ENCODE results near the gene PCSK2. TPM values are rescaled to one million over a fixed set of nuclear protein-coding genes. Genes with fewer than 3 reads are reported as not detected.

The PCSK2 gene
- total RNA-seq, 4 donors from 2014 or later, result 5.3 to 18.1 (median 10.9) TPM

DNA sequence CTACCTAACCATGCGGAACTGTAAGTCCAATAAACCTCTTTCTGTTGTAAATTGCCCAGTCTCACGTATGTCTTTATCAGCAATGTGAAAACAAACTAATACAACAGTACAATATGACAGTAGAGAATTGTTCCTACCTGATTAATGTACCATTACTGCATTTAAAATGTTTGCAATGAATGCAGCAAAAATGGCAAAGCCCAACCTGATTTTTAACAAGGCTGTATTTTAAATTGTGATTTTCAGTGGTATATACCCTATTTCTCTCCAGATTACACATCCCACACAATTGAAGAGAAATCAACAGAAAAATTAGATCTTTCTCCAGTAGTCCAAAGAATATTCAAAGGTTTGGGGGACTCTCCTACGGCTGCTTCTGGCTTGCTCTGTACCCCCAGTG is 3.3 kb upstream of the PCSK2 start:
- WGBS, 2 donors, result 69 to 74% methylated on average over 3 of the region's 3 CpGs
- TF ChIP-seq, protein P1, sequence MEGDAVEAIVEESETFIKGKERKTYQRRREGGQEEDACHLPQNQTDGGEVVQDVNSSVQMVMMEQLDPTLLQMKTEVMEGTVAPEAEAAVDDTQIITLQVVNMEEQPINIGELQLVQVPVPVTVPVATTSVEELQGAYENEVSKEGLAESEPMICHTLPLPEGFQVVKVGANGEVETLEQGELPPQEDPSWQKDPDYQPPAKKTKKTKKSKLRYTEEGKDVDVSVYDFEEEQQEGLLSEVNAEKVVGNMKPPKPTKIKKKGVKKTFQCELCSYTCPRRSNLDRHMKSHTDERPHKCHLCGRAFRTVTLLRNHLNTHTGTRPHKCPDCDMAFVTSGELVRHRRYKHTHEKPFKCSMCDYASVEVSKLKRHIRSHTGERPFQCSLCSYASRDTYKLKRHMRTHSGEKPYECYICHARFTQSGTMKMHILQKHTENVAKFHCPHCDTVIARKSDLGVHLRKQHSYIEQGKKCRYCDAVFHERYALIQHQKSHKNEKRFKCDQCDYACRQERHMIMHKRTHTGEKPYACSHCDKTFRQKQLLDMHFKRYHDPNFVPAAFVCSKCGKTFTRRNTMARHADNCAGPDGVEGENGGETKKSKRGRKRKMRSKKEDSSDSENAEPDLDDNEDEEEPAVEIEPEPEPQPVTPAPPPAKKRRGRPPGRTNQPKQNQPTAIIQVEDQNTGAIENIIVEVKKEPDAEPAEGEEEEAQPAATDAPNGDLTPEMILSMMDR (IDR thresholded peaks at IDR 0.05), result no peak
- TF ChIP-seq POLR2A (IDR thresholded peaks at IDR 0.05), result no peak
- no peak for DNase-seq (ENCODE audit: low spot score in 2 of 2)
- no peak overlapping the region for H3K4me3 ChIP-seq (ENCODE audit: low read depth, poor library complexity, severe bottlenecking)
- intact Hi-C loops (cut with DNase I; ENCODE audit: low total_unique reads), result no loop called here

DNA sequence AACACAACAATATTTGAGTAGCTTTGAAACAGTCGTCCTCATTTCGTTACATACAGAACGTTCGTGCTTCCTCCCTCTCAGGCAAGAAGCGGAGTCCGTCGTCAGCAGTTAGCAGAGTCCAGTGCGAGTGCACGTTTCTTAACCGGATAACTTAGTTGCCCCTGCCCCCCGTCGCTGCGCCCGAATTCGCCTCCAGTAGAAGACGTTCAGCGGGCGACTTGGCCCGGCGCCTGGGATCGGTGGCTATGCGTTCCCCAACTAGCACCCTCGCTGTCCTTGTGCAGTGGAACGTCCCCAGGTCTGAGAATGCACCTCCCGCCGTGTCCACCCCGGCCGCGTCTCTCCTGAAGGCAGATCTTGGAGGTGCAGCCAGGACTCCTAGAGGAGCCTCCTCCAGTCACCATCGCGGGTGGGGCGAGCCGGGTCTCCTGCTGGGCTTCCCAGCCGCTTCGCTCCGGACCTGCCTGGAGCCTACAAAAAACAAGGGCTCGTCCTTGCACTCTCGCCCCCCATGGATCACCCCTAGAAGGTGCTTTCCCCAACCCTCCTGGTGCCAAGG is 910 bp upstream of the PCSK2 start:
- 2% methylated on average over 31 to 36 of the region's 38 CpGs for WGBS, 2 donors
- no peak for DNase-seq (ENCODE audit: low spot score in 2 of 2)

DNA sequence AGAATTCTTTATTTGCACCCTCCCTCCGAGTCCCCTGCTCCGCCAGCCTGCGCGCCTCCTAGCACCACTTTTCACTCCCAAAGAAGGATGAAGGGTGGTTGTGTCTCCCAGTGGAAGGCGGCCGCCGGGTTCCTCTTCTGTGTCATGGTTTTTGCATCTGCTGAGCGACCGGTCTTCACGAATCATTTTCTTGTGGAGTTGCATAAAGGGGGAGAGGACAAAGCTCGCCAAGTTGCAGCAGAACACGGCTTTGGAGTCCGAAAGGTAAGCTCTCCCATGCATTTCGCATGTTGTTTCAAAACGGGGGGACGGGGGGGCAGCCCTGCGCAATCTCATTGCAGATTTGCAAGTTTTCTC is 357 bp downstream of the PCSK2 start:
- 1% methylated on average over 17 of the region's 17 CpGs for WGBS, 2 donors
- H3K4me3 ChIP-seq (ENCODE audit: low read depth, poor library complexity, severe bottlenecking), result no peak overlapping the region
- TF ChIP-seq POLR2A (IDR thresholded peaks at IDR 0.05), result no peak
- TF ChIP-seq, protein P1 (IDR thresholded peaks at IDR 0.05), result no peak
- DNase-seq (ENCODE audit: low spot score in 2 of 2), result no peak
- intact Hi-C loops (cut with DNase I; ENCODE audit: low total_unique reads), result no loop called here

More for the DNA sequence above, 910 bp upstream of the PCSK2 start:
- intact Hi-C loops (cut with DNase I; ENCODE audit: low total_unique reads), result no loop called here
- TF ChIP-seq, protein P1 (IDR thresholded peaks at IDR 0.05), result no peak
- TF ChIP-seq POLR2A (IDR thresholded peaks at IDR 0.05), result no peak
- no peak overlapping the region for H3K4me3 ChIP-seq (ENCODE audit: low read depth, poor library complexity, severe bottlenecking)

DNA sequence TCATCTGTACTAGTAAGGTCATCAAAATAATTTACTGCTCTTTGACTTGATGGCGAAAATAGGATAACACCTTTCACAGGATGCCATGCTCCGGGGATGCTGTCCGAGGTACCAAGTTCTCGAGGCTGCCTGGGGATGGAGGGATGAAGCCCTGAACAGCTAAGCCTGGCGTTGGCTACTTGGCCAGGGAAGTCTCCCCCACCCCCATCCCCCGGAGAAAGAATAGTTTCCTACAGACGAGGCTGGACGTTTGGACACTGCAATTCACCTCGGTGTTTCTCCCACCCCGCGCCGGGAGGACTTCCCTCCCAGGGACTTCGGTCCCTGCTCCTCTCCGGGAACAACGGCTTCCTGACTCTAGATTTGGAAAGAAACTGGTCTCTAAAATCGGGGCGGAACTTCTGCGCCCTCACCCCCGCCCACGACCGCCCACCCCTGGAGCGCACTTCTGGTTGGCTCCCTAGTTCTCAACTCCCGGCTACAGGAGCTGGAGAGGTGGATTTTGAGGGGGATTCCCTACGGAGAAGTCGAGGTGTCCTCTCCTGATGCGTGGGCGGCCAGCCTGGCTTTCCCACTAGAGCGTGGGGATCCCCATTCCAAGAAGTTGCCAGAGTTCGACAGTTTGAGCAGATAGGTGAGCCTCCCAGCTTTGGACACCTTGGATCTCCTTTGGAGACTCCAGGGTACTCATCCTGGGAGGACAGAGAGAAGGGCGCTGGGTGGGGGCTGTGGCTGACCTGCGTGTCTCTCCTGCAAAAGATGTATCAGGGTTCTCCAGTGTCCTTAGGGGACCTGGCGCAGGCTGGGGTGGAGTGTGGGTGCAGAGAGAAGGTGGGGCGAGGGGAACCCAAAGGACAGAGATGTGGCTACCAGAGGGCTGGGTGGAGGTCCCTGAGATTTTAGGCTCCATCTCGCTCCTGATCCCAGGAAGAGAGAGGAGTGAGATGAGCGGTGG is 1.1 kb downstream of the PCSK2 start:
- WGBS, 2 donors, result 4 to 8% methylated on average over 34 to 35 of the region's 35 CpGs
- TF ChIP-seq, protein P1 (IDR thresholded peaks at IDR 0.05), result no peak
- H3K4me3 ChIP-seq (ENCODE audit: low read depth, poor library complexity, severe bottlenecking), result no peak overlapping the region
- intact Hi-C loops (cut with DNase I; ENCODE audit: low total_unique reads), result no loop called here
- no peak for DNase-seq (ENCODE audit: low spot score in 2 of 2)

DNA sequence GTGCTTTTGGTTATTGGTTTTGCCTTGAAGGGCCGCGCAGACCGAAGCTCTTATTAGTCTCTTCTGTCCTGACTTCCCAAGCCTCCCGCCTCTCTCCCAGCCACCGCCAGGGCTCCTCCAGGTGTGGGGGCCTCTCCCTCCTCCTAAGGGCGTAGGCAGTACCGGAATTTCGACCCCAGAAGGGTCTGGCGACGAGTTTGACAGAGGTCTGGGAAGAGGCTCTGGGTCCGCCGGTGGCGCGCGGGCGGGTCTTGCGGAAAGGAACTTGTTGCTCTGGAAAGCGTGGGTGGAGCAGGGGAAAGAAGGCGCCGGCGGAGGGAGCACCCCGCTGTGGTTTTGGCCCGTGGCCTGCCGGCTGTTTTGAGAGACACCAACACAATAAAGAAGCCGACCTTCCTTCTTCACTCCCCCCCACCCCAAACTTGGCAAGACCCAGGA is 1.8 kb downstream of the PCSK2 start:
- WGBS, 2 donors, result 4 to 5% methylated on average over 25 of the region's 25 CpGs
- no peak for TF ChIP-seq POLR2A (IDR thresholded peaks at IDR 0.05)
- TF ChIP-seq, protein P1 (IDR thresholded peaks at IDR 0.05), result no peak
- DNase-seq (ENCODE audit: low spot score in 2 of 2), result peak in 1 of 2 donors; percentile 82
- H3K4me3 ChIP-seq (ENCODE audit: low read depth, poor library complexity, severe bottlenecking), result no peak overlapping the region
- intact Hi-C loops (cut with DNase I; ENCODE audit: low total_unique reads), result no loop called here

All from lower leg skin (tissue), 4 donors.